ENCODE results near the gene TPSB2.

The TPSB2 gene

DNA sequence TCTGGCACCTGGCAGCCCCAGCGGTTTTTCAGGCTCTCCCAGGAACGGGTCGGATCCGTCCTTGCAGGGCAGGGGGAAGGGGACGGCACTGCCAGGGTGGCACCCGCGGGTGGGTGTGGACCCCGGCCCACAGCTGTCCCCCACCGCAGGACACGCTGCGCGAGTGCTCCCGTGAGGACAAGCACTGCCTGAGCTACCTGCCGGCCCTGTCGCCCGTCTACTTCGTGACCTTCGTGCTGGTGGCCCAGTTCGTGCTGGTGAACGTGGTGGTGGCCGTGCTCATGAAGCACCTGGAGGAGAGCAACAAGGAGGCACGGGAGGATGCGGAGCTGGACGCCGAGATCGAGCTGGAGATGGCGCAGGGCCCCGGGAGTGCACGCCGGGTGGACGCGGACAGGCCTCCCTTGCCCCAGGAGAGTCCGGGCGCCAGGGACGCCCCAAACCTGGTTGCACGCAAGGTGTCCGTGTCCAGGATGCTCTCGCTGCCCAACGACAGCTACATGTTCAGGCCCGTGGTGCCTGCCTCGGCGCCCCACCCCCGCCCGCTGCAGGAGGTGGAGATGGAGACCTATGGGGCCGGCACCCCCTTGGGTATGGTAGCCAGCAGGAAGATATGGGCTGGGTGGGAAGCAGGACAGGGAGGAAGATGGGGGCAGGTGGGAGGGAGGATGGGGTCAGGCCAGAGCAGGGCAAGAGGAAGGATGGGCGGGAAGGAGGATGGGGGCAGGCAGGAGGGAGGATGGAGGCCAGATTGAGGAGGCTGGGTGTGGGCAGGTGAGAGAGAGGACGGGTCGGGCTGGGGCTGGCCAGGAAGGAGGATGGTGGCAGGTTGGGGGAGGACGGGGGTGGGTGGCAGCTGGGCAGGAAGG is 11.7 kb downstream of the TPSB2 start:
- no peak for DNase-seq

GRCh38 chr16:1217526-1217925 is 12.5 kb downstream of the TPSB2 start:
- DNase-seq, result no peak

DNA sequence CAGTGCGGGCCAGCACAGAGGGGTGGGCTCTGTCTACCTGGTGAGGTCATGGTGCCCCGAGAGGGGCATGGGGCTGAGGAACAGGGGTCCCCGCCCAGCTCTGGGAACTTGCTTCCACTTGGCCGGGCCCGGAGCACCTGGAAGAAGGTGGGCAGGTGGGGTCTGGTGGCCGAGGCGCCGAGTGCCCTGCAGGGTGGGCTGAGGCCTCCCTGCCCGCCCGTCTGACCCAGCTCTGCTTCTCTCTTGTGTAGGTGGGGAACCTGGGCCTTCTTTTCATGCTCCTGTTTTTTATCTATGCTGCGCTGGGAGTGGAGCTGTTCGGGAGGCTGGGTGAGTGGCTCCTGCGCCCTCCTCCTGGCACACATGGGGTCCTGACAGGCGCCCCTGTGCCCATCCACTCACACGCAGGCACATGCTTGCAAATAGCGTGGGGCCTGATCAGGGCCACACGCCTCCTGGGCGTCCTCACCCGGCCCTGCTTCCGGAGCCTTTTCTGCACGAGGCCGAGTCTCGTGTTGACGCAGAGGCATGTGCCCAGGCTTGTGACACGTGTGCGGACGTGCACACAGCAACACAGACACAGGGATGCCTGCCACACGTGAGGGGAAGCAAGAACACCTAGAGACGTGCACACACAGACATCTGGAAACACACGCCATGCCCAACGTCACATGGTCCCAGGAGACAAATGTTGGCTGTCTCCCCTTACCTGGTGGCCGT is 13.1 kb downstream of the TPSB2 start:
- DNase-seq, result no peak

DNA sequence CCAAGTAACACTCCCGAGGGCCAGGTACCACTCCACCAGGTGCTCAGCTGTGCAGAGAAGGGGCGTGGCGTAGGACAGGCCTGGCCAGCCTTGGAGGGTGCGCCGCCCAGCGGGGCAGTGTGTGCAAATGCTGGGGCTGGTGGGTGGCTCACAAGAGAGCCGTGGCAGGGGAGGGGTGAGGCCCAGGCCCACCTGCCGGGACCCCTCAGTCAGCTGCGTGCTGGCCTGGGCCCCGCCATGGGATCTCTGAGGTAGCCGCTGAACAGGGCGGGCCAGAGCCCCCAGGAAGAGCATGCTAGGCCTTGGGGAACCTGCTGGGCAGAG is 13.7 kb downstream of the TPSB2 start:
- DNase-seq, result no peak

- DNase-seq, result no peak
Measured at GRCh38 chr16:1215574-1216295, 14.2 kb downstream of the TPSB2 start.

- DNase-seq, result no peak
Measured at GRCh38 chr16:1214719-1215118, 15.3 kb downstream of the TPSB2 start.

- no peak for DNase-seq
Measured at GRCh38 chr16:1213796-1214372, 16.1 kb downstream of the TPSB2 start.

- no peak for DNase-seq
Measured at GRCh38 chr16:1213231-1213630, 16.8 kb downstream of the TPSB2 start.

- no peak for DNase-seq
Measured at GRCh38 chr16:1212616-1213194, 17.3 kb downstream of the TPSB2 start.

- DNase-seq, result no peak
Measured at GRCh38 chr16:1211451-1212268, 18.3 kb downstream of the TPSB2 start.

GRCh38 chr16:1210461-1210860 is 19.5 kb downstream of the TPSB2 start:
- DNase-seq, result no peak

DNA sequence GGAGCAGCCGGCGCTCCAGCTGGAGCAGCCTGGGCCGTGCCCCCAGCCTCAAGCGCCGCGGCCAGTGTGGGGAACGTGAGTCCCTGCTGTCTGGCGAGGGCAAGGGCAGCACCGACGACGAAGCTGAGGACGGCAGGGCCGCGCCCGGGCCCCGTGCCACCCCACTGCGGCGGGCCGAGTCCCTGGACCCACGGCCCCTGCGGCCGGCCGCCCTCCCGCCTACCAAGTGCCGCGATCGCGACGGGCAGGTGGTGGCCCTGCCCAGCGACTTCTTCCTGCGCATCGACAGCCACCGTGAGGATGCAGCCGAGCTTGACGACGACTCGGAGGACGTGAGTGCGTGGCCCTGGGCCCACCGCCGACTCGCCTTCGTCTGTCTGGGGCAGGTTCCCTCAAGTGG is 20.9 kb downstream of the TPSB2 start:
- no peak for DNase-seq

GRCh38 chr16:1208239-1208830 is 21.6 kb downstream of the TPSB2 start:
- no peak for DNase-seq

DNA sequence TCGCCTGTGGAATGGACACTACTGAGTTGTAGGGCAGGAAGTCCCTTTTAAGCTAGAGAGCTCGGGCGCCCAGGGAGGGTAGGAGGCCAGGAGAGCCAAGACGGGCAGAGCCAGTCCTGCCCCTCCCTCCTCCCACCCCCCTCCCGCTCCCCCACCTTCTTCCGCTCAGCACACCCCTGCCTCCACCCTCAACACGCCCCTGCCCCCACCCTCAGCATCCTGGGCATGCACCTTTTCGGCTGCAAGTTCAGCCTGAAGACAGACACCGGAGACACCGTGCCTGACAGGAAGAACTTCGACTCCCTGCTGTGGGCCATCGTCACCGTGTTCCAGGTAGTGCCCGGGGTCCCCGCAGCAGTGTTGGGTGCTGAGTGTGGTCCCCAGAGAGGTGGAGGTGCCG is 23.2 kb downstream of the TPSB2 start:
- no peak for DNase-seq

GRCh38 chr16:1206326-1206725 is 23.7 kb downstream of the TPSB2 start:
- no peak for DNase-seq

DNA sequence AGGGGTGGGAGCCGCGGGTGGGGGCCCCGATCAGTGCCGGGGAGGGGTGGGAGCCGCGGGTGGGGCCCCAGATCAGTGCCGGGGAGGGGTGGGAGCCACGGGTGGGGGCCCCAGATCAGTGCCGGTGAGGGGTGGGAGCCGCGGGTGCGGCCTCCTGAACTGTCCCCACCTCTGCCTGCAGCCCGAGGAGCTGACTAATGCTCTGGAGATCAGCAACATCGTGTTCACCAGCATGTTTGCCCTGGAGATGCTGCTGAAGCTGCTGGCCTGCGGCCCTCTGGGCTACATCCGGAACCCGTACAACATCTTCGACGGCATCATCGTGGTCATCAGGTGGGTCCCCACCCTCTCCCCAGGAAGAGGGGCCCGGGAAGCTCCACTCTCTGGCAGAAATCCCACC is 25.1 kb downstream of the TPSB2 start:
- DNase-seq, result no peak

- DNase-seq, result no peak
Measured at GRCh38 chr16:1202274-1202673, 27.7 kb downstream of the TPSB2 start.

DNA sequence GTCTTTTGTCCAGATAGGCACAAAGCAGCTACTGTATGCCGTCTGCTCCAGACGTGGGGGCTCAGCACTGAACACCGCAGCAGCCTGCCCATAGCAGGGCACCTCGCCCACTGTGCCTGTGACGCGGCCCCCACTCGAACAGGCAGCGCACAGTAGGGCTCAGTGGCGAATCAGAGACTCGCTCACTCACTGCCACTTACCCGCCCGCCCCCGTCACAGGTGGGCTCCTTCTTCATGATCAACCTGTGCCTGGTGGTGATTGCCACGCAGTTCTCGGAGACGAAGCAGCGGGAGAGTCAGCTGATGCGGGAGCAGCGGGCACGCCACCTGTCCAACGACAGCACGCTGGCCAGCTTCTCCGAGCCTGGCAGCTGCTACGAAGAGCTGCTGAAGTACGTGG is 28.5 kb downstream of the TPSB2 start:
- no peak for DNase-seq

DNA sequence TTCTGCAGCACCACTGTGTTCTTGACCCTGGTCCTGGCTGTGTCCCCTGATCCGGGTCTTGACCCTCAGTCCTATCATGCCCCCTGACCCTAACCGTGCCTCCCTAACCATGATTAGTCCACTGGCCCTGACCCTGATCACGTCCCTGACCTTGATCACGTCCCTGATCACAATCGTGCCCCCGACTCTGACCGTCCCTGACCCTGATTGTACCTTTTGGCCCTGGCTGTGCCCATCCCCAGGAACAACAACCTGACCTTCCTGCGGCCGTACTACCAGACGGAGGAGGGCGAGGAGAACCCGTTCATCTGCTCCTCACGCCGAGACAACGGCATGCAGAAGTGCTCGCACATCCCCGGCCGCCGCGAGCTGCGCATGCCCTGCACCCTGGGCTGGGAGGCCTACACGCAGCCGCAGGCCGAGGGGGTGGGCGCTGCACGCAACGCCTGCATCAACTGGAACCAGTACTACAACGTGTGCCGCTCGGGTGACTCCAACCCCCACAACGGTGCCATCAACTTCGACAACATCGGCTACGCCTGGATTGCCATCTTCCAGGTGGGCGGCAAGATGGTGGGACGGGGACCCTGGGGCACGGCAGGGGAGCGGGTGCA is 29.9 kb downstream of the TPSB2 start:
- no peak for DNase-seq

GRCh38 chr16:1199347-1200013 is 30.5 kb downstream of the TPSB2 start:
- no peak for DNase-seq
